ENCODE results near the gene DEPP1.

GRCh38 chr10:45003432-45004000 lies 24.9 kb upstream of the DEPP1 start:
- TF ChIP-seq EP300 (IDR thresholded peaks at IDR 0.05) (no peak), CTCF (IDR thresholded peaks at IDR 0.05) (no peak)
